Caco-2 (cell line): ENCODE results near the gene PHF21A. TPM values are rescaled to one million over a fixed set of nuclear protein-coding genes. Genes with fewer than 3 reads are reported as not detected.

Source experiments
- BruUV-seq: library from RNA; stranded (reverse); fragments of 400-500 nt; replicated peaks from 2 replicates; lab custom pipeline; 2021; lab: Mats Ljungman, UMichigan
- CTCF ChIA-PET: fragments of 300-600 bp; sonication (Branson Sonifier 250); formaldehyde crosslinking; loops from one replicate; lab custom pipeline; 2022; ENCODE audit warnings: antibody characterized with exemption; lab: Charles Lee
- POLR2A ChIA-PET: fragments of 300-600 bp; sonication (Branson Sonifier 250); formaldehyde crosslinking; loops from one replicate; lab custom pipeline; 2022; ENCODE audit warnings: antibody characterized with exemption; lab: Charles Lee
- DNase-seq, 2 experiments: peaks; one replicate each; pipeline versions ENCODE4 v3.0.0 to v3.0.0-alpha.2; 2020 to 2022
- H3K27me3 ChIP-seq: replicated peaks from 2 replicates; pipeline ENCODE4 v1.6.0; 2011; ENCODE audit warnings: low read length; ENCODE audit not compliant: control insufficient read depth, insufficient read depth
- H3K36me3 ChIP-seq: 2 replicates; pipeline ENCODE4 v1.5.1; 2011; ENCODE audit warnings: low read length; ENCODE audit not compliant: control insufficient read depth, insufficient read depth
- H3K4me1 ChIP-seq: fragments of 250-450 bp; sonication (Bioruptor Pico); 2 replicates; pipeline ENCODE4 v1.5.1; 2020; ENCODE audit warnings: mild to moderate bottlenecking
- H3K4me3 ChIP-seq: 2 replicates; pipeline ENCODE4 v1.5.1; 2011; ENCODE audit warnings: low read depth, mild to moderate bottlenecking, control low read depth, low read length
- H3K9me3 ChIP-seq: fragments of 250-450 bp; sonication (Bioruptor Pico); 2 replicates; pipeline ENCODE4 v1.5.1; 2020; ENCODE audit warnings: mild to moderate bottlenecking, moderate library complexity
- H3K27ac Mint-ChIP-seq: one replicate; pipeline ENCODE4 v1.8.0; 2022; ENCODE audit warnings: mixed read lengths; ENCODE audit not compliant: unreplicated experiment
- H3K27me3 Mint-ChIP-seq: one replicate; pipeline ENCODE4 v1.8.0; 2022; ENCODE audit warnings: mixed read lengths; ENCODE audit not compliant: insufficient read depth, unreplicated experiment
- H3K36me3 Mint-ChIP-seq: one replicate; pipeline ENCODE4 v1.8.0; 2022; ENCODE audit warnings: mild to moderate bottlenecking, mixed read lengths; ENCODE audit not compliant: insufficient read depth, unreplicated experiment
- H3K4me1 Mint-ChIP-seq: one replicate; pipeline ENCODE4 v1.8.0; 2022; ENCODE audit warnings: low read depth, mixed read lengths; ENCODE audit not compliant: unreplicated experiment
- H3K4me3 Mint-ChIP-seq: one replicate; pipeline ENCODE4 v1.8.0; 2022; ENCODE audit warnings: mild to moderate bottlenecking, moderate library complexity, mixed read lengths; ENCODE audit not compliant: unreplicated experiment
- H3K9me3 Mint-ChIP-seq: one replicate; pipeline ENCODE4 v1.8.0; 2022; ENCODE audit warnings: mixed read lengths; ENCODE audit not compliant: unreplicated experiment
- intact Hi-C: fragments of 100-400 bp; cut with micrococcal nuclease; formaldehyde crosslinking; loops from one replicate; pipeline ENCODE4 v1.10.0; 2022; ENCODE audit not compliant: unreplicated experiment
- total RNA-seq: library from RNA; stranded (reverse); gene quantifications from 2 replicates; pipeline ENCODE4 v1.2.3, GENCODE V29; 2022
- TF ChIP-seq, protein P1 (sequence below), 2 experiments: fragments of 200-600 bp in 1 of 2; IDR thresholded peaks; 1 replicate in 1 of 2; 2 replicates in 1 of 2; pipeline versions ENCODE4 v1.5.1 to v1.8.0; 2011 to 2022; ENCODE audit warnings: antibody characterized with exemption in 1 of 2, control low read depth in 1 of 2, inconsistent platforms in 1 of 2, low read depth in 1 of 2, low read length in 1 of 2, mild to moderate bottlenecking in 1 of 2, moderate library complexity in 1 of 2; ENCODE audit not compliant: insufficient read depth in 1 of 2, severe bottlenecking in 1 of 2, unreplicated experiment in 1 of 2

Gene PHF21A
- total RNA-seq, 1 experiment from 2014 or later = 20.0 TPM

DNA sequence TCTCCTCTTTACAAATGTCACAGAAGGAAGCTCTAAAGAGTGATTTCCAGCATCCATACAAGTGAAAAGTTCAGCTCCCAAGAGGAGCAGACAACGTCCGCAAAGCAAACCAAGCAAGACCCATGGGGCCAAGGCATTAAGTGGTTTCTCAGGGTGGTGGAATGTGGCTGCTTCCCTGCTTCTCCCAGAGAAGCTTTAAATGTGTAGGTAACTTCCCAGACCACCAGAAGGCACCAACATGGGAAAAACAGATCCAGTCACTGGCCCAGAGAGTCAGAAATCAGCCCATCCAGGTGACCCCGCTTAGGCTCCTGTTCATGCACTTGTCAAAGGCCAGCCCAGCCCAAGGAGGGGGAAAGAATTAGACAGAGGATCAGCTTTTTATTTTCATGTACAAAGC is 13.3 kb upstream of the PHF21A start:
- Mint-ChIP-seq H3K36me3 (no peaks in the 10 kb centered on the region), H3K9me3 (no peaks in the 10 kb centered on the region), H3K4me1 (peaks cover 11% of the 10 kb centered on the region), H3K27me3 (no peaks in the 10 kb centered on the region), H3K27ac (no peak overlapping the region), H3K4me3 (no peak overlapping the region)
- ChIA-PET CTCF (interaction anchor here (0.5 kb wide), 2 partner anchors 19 to 98 kb away, joined by 3 to 5 read pairs; no protein-coding TSS in a partner anchor), POLR2A (no interaction called here)
- no peaks in the 10 kb centered on the region for H3K9me3 ChIP-seq
- peaks cover 25% of the 10 kb centered on the region for H3K4me1 ChIP-seq
- intact Hi-C loops = no loop called here
- no peaks in the 10 kb centered on the region for H3K27me3 ChIP-seq
- BruUV-seq = no TSS peak
- H3K36me3 ChIP-seq = no peaks in the 10 kb centered on the region
- TF ChIP-seq, protein P1, sequence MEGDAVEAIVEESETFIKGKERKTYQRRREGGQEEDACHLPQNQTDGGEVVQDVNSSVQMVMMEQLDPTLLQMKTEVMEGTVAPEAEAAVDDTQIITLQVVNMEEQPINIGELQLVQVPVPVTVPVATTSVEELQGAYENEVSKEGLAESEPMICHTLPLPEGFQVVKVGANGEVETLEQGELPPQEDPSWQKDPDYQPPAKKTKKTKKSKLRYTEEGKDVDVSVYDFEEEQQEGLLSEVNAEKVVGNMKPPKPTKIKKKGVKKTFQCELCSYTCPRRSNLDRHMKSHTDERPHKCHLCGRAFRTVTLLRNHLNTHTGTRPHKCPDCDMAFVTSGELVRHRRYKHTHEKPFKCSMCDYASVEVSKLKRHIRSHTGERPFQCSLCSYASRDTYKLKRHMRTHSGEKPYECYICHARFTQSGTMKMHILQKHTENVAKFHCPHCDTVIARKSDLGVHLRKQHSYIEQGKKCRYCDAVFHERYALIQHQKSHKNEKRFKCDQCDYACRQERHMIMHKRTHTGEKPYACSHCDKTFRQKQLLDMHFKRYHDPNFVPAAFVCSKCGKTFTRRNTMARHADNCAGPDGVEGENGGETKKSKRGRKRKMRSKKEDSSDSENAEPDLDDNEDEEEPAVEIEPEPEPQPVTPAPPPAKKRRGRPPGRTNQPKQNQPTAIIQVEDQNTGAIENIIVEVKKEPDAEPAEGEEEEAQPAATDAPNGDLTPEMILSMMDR (IDR thresholded peaks at IDR 0.05; ENCODE audit: insufficient read depth in 1 of 2, low read depth in 1 of 2, low read length in 1 of 2, severe bottlenecking in 1 of 2, unreplicated experiment in 1 of 2) = no peak
- DNase-seq = no peak
- no peak overlapping the region for H3K4me3 ChIP-seq

DNA sequence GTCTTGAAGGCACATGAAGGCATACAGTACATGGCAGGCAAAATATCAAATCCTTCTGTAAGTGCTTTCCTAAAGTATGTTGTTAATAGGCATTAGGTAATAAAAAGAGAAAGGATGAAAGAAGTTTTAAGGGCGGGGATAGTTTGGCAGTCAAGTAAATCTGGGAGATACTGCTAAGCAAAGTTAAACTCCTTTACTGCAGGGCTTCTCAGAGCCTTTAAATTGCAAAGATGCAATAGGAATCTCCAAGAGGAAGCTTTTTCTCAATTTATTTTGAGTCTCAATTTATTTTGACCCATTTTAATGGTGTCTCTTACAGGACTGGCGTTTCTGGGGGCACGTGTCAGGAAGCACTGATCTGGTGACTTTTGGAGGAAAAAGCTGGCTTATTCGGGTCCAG is 12.8 kb upstream of the PHF21A start:
- Mint-ChIP-seq H3K27me3 (no peaks in the 10 kb centered on the region), H3K27ac (no peak overlapping the region), H3K9me3 (no peaks in the 10 kb centered on the region), H3K4me1 (peaks cover 11% of the 10 kb centered on the region), H3K4me3 (no peak overlapping the region), H3K36me3 (no peaks in the 10 kb centered on the region)
- no peaks in the 10 kb centered on the region for H3K36me3 ChIP-seq
- H3K4me1 ChIP-seq = peaks cover 25% of the 10 kb centered on the region
- no peak overlapping the region for H3K4me3 ChIP-seq
- no peaks in the 10 kb centered on the region for H3K9me3 ChIP-seq
- ChIA-PET POLR2A (no interaction called here), CTCF (interaction anchor here (0.5 kb wide), 1 partner anchor 99 kb away, joined by 3 read pairs; no protein-coding TSS in a partner anchor)
- H3K27me3 ChIP-seq = no peaks in the 10 kb centered on the region
- DNase-seq = no peak
- intact Hi-C loops = no loop called here
- no TSS peak for BruUV-seq
- TF ChIP-seq, protein P1 (IDR thresholded peaks at IDR 0.05; ENCODE audit: insufficient read depth in 1 of 2, low read depth in 1 of 2, low read length in 1 of 2, severe bottlenecking in 1 of 2, unreplicated experiment in 1 of 2) = no peak

DNA sequence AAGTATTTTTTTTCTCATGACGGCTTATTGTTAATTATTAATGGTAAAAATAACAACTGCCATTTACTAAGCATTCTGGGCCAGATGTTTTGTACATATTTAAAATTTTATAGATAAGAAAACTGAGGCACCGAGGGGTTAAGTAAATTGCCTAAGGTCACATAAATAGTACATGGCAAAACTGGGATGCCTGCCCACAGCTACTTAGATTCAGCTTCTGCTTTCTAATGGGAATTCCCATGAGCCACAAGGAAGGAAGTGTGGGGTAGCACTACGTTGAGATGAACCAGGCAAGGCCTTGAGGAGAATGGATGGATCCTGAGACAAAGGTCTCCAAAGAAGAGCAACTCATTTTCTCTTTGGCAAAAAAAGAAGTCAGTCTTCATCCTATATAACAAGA is 11.9 kb upstream of the PHF21A start:
- H3K4me1 ChIP-seq = peaks cover 25% of the 10 kb centered on the region
- TF ChIP-seq, protein P1 (IDR thresholded peaks at IDR 0.05; ENCODE audit: insufficient read depth in 1 of 2, low read depth in 1 of 2, low read length in 1 of 2, severe bottlenecking in 1 of 2, unreplicated experiment in 1 of 2) = no peak
- Mint-ChIP-seq H3K4me1 (peaks cover 11% of the 10 kb centered on the region), H3K9me3 (no peaks in the 10 kb centered on the region), H3K27me3 (no peaks in the 10 kb centered on the region), H3K4me3 (no peak overlapping the region), H3K36me3 (no peaks in the 10 kb centered on the region), H3K27ac (no peak overlapping the region)
- intact Hi-C loops = no loop called here
- DNase-seq = no peak
- no peak overlapping the region for H3K4me3 ChIP-seq
- ChIA-PET CTCF (interaction anchor here (1.0 kb wide), 1 partner anchor 12 kb away, joined by 5 read pairs; the partner anchor contains the start of gene PHF21A), POLR2A (interaction anchor here (0.8 kb wide), 1 partner anchor 21 kb away, joined by 7 read pairs; no protein-coding TSS in a partner anchor)
- no peaks in the 10 kb centered on the region for H3K27me3 ChIP-seq
- BruUV-seq = no TSS peak
- H3K9me3 ChIP-seq = no peaks in the 10 kb centered on the region
- H3K36me3 ChIP-seq = no peaks in the 10 kb centered on the region
